HG03108 (cell line): ENCODE measurements around the gene AP3B2.
"Not testable (repeated sequence)": the region's sequence is repeated elsewhere in the genome, so short reads cannot be mapped to it uniquely, and the experiment has no call there.

Experiments used
- ATAC-seq: cut with Tn5 transposase; IDR thresholded peaks from one replicate; pipeline ENCODE4 v1.9.1; 2021; ENCODE audit warnings: moderate library complexity; ENCODE audit not compliant: unreplicated experiment

Gene AP3B2

GRCh38 chr15:82709421-82710207 lies at the start of gene AP3B2:
AP3B2 (minus strand) TSS chr15:82709875; CDS start chr15:82709706, 169 bp downstream.
- peak; percentile 89 for ATAC-seq

GRCh38 chr15:82751308-82751707 lies 41.6 kb upstream of the AP3B2 start:
- no peak for ATAC-seq

- peak; percentile 25 for ATAC-seq
These were observed 41.1 kb upstream of the AP3B2 start for GRCh38 chr15:82750831-82751180.

GRCh38 chr15:82749951-82750830 lies 40.5 kb upstream of the AP3B2 start:
- ATAC-seq: peak; percentile 90

- no peak for ATAC-seq
These were observed 38.6 kb upstream of the AP3B2 start for GRCh38 chr15:82748315-82748714.

GRCh38 chr15:82743810-82744209 lies 34.1 kb upstream of the AP3B2 start:
- no peak for ATAC-seq

- ATAC-seq: no peak
These were observed 32.5 kb upstream of the AP3B2 start for GRCh38 chr15:82742134-82742533.

- ATAC-seq: no peak
These were observed 29.4 kb upstream of the AP3B2 start for GRCh38 chr15:82739086-82739485.

- no peak for ATAC-seq
These were observed 28.3 kb upstream of the AP3B2 start for GRCh38 chr15:82737975-82738374.

- no peak for ATAC-seq
These were observed 21.9 kb upstream of the AP3B2 start for GRCh38 chr15:82731527-82731926.

GRCh38 chr15:82730022-82730530 lies 20.4 kb upstream of the AP3B2 start:
- ATAC-seq: no peak

GRCh38 chr15:82726816-82727215 lies 17.1 kb upstream of the AP3B2 start:
- no peak for ATAC-seq

- no peak for ATAC-seq
These were observed 5.3 kb upstream of the AP3B2 start for GRCh38 chr15:82715003-82715402.

GRCh38 chr15:82714016-82714415 lies 4.3 kb upstream of the AP3B2 start:
- no peak for ATAC-seq

- ATAC-seq: no peak
These were observed 2.4 kb upstream of the AP3B2 start for GRCh38 chr15:82712036-82712435.

GRCh38 chr15:82710926-82711490 lies 1.3 kb upstream of the AP3B2 start:
- no peak for ATAC-seq

GRCh38 chr15:82710208-82710555 lies 507 bp upstream of the AP3B2 start:
- no peak for ATAC-seq

- no peak for ATAC-seq
These were observed 624 bp downstream of the AP3B2 start for GRCh38 chr15:82709081-82709420.

- not testable (repeated sequence) for ATAC-seq
These were observed 3.8 kb downstream of the AP3B2 start for GRCh38 chr15:82705856-82706255.

GRCh38 chr15:82699726-82700125 lies 9.9 kb downstream of the AP3B2 start:
- no peak for ATAC-seq

GRCh38 chr15:82698711-82699345 lies 10.8 kb downstream of the AP3B2 start:
- ATAC-seq: no peak
